GM19455 (cell line): Measurements from ENCODE around the gene ADNP.

Source experiments
- ATAC-seq: cut with Tn5 transposase; IDR thresholded peaks from one replicate; pipeline ENCODE4 v1.9.1; 2021; ENCODE audit not compliant: unreplicated experiment

The ADNP gene

GRCh38 chr20:50874111-50874757 is 57.0 kb downstream of the ADNP start:
- ATAC-seq = no peak

- ATAC-seq = no peak
These were observed 57.7 kb downstream of the ADNP start for GRCh38 chr20:50873585-50873984.

- no peak for ATAC-seq
These were observed 58.4 kb downstream of the ADNP start for GRCh38 chr20:50872560-50873425.

GRCh38 chr20:50870561-50871161 is 60.6 kb downstream of the ADNP start:
- ATAC-seq = no peak

- no peak for ATAC-seq
These were observed 62.4 kb downstream of the ADNP start for GRCh38 chr20:50868509-50869495.

- ATAC-seq = no peak
These were observed 63.4 kb downstream of the ADNP start for GRCh38 chr20:50867805-50868204.

- ATAC-seq = no peak
These were observed 64.4 kb downstream of the ADNP start for GRCh38 chr20:50866831-50867230.

GRCh38 chr20:50866036-50866685 is 65.1 kb downstream of the ADNP start:
- no peak for ATAC-seq

GRCh38 chr20:50865591-50865990 is 65.6 kb downstream of the ADNP start:
- no peak for ATAC-seq

GRCh38 chr20:50865114-50865513 is 66.1 kb downstream of the ADNP start:
- no peak for ATAC-seq

GRCh38 chr20:50862546-50862945 is 68.7 kb downstream of the ADNP start:
- ATAC-seq = no peak

GRCh38 chr20:50861012-50861411 is 70.2 kb downstream of the ADNP start:
- ATAC-seq = no peak

- no peak for ATAC-seq
These were observed 72.1 kb downstream of the ADNP start for GRCh38 chr20:50859161-50859560.

GRCh38 chr20:50858525-50858924 is 72.7 kb downstream of the ADNP start:
- ATAC-seq = no peak

GRCh38 chr20:50857348-50857747 is 73.9 kb downstream of the ADNP start:
- no peak for ATAC-seq

- ATAC-seq = no peak
These were observed 74.7 kb downstream of the ADNP start for GRCh38 chr20:50856475-50857041.

GRCh38 chr20:50855498-50856474 is 75.5 kb downstream of the ADNP start:
- no peak for ATAC-seq

- no peak for ATAC-seq
These were observed 76.6 kb downstream of the ADNP start for GRCh38 chr20:50854506-50855249.
